Panc1 (cell line): ENCODE measurements around the gene HEPHL1. TPM values are rescaled to one million over a fixed set of nuclear protein-coding genes. Genes with fewer than 3 reads are reported as not detected.

Experiments
- ATAC-seq: fragments of 200-7000 bp; cut with Tn5 transposase; 2 replicates; pipeline ENCODE4 v1.9.1; 2020; ENCODE audit warnings: mild to moderate bottlenecking, moderate library complexity
- BruUV-seq: library from RNA; stranded (reverse); fragments of 400-500 nt; replicated peaks from 2 replicates; lab custom pipeline; 2021; lab: Mats Ljungman, UMichigan
- CTCF ChIA-PET: fragments of 300-600 bp; sonication (Branson Sonifier 250); formaldehyde crosslinking; loops from one replicate; lab custom pipeline; 2022; ENCODE audit warnings: antibody characterized with exemption; lab: Charles Lee
- POLR2A ChIA-PET: fragments of 300-600 bp; sonication (Branson Sonifier 250); formaldehyde crosslinking; loops from one replicate; lab custom pipeline; 2022; ENCODE audit warnings: antibody characterized with exemption; lab: Charles Lee
- DNase-seq: peaks from one replicate; pipeline ENCODE4 v3.0.0-alpha.2; 2010; ENCODE audit warnings: low read depth, low spot score
- H3K27ac ChIP-seq: 2 replicates; pipeline ENCODE4 v1.5.1; 2011; ENCODE audit warnings: mild to moderate bottlenecking, low read length, inconsistent platforms
- H3K27me3 ChIP-seq: fragments of 200-500 bp; sonication (Bioruptor generic); 2 replicates; pipeline ENCODE4 v1.6.0; 2014; ENCODE audit warnings: low read length, inconsistent platforms; ENCODE audit not compliant: control insufficient read depth, insufficient read depth
- H3K36me3 ChIP-seq: fragments of 200-500 bp; sonication (Bioruptor generic); 2 replicates; pipeline ENCODE4 v1.5.1; 2014; ENCODE audit warnings: inconsistent platforms, mild to moderate bottlenecking, low read length, moderate library complexity; ENCODE audit not compliant: control insufficient read depth, insufficient read depth
- H3K4me1 ChIP-seq: 2 replicates; pipeline ENCODE4 v1.5.1; 2011; ENCODE audit warnings: inconsistent platforms, mild to moderate bottlenecking, low read length, moderate library complexity; ENCODE audit not compliant: control insufficient read depth, insufficient read depth
- H3K4me3 ChIP-seq, 2 experiments: 2 replicates each; pipeline ENCODE4 v1.5.1; 2011 to 2012; ENCODE audit warnings: low read depth in 2 of 2, low read length in 2 of 2, mild to moderate bottlenecking in 2 of 2, inconsistent platforms in 1 of 2, moderate library complexity in 1 of 2
- H3K9me3 ChIP-seq: fragments of 200-500 bp; sonication (Bioruptor generic); 2 replicates; pipeline ENCODE4 v1.5.1; 2014; ENCODE audit warnings: low read depth, mild to moderate bottlenecking, inconsistent platforms, low read length, moderate library complexity; ENCODE audit not compliant: control insufficient read depth, insufficient read depth
- POLR2AphosphoS5 ChIP-seq: IDR thresholded peaks from 2 replicates; pipeline ENCODE4 v1.6.1; 2012; ENCODE audit warnings: mild to moderate bottlenecking, low read depth, low read length, moderate library complexity
- SIN3A ChIP-seq: IDR thresholded peaks from 2 replicates; pipeline ENCODE4 v1.6.1; 2012; ENCODE audit warnings: low read depth, mild to moderate bottlenecking, low read length, moderate library complexity, borderline replicate concordance; ENCODE audit not compliant: insufficient read depth
- TCF7L2 ChIP-seq: IDR thresholded peaks from 2 replicates; pipeline ENCODE4 v1.6.1; 2011; ENCODE audit warnings: mild to moderate bottlenecking, low read depth, low read length, inconsistent platforms
- in situ Hi-C: cut with HindIII; loops from 2 replicates; pipeline ENCODE4 v1.10.0; 2016; ENCODE audit warnings: low sequenced_read_pairs, low pct_unique_long_range_greater_than_20kb
- intact Hi-C: fragments of 100-400 bp; cut with micrococcal nuclease; formaldehyde crosslinking; loops from one replicate; pipeline ENCODE4 v1.10.0; 2022; ENCODE audit not compliant: unreplicated experiment
- total RNA-seq: library from RNA; stranded (reverse); gene quantifications from one replicate; pipeline ENCODE4 v1.2.1, GENCODE V29; 2021; ENCODE audit not compliant: unreplicated experiment
- TF ChIP-seq, protein P1 (sequence below): fragments of 450-650 bp; IDR thresholded peaks from 2 replicates; pipeline ENCODE4 v1.5.1; 2017; ENCODE audit warnings: mild to moderate bottlenecking
- TF ChIP-seq, protein P2 (sequence below), 2 experiments: IDR thresholded peaks; 2 replicates each; pipeline ENCODE4 v1.6.1; 2011 to 2012; ENCODE audit warnings: low read depth in 2 of 2, control low read depth in 1 of 2, low read length in 1 of 2, mild to moderate bottlenecking in 1 of 2, moderate library complexity in 1 of 2; ENCODE audit not compliant: insufficient read depth in 1 of 2

Gene HEPHL1
- total RNA-seq, 1 experiment from 2014 or later: not detected

DNA sequence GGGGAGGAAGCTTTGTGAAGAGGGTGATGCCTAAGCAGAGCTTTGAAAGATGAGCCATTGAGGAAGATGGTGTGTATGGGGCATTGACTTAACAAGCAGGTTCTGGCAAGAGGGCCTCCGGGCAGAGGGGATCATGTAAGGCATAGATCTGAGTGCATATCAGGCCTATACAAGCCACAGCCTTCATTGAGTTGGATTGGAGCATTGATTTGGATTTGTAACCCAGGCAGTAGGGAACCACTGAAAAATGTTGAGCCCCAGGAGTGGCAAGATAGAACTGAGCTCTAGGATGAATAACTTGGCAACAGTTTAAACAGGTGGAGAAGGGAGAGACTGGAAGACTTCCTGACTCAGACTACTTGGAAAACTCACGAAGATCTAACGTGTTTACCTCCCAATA, 128.9 kb downstream of the HEPHL1 start:
- no TSS peak for BruUV-seq
- TF ChIP-seq, protein P1, sequence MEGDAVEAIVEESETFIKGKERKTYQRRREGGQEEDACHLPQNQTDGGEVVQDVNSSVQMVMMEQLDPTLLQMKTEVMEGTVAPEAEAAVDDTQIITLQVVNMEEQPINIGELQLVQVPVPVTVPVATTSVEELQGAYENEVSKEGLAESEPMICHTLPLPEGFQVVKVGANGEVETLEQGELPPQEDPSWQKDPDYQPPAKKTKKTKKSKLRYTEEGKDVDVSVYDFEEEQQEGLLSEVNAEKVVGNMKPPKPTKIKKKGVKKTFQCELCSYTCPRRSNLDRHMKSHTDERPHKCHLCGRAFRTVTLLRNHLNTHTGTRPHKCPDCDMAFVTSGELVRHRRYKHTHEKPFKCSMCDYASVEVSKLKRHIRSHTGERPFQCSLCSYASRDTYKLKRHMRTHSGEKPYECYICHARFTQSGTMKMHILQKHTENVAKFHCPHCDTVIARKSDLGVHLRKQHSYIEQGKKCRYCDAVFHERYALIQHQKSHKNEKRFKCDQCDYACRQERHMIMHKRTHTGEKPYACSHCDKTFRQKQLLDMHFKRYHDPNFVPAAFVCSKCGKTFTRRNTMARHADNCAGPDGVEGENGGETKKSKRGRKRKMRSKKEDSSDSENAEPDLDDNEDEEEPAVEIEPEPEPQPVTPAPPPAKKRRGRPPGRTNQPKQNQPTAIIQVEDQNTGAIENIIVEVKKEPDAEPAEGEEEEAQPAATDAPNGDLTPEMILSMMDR: no peak
- no peak for TF ChIP-seq TCF7L2
- no peak for TF ChIP-seq SIN3A
- TF ChIP-seq POLR2AphosphoS5: no peak
- TF ChIP-seq, protein P2, sequence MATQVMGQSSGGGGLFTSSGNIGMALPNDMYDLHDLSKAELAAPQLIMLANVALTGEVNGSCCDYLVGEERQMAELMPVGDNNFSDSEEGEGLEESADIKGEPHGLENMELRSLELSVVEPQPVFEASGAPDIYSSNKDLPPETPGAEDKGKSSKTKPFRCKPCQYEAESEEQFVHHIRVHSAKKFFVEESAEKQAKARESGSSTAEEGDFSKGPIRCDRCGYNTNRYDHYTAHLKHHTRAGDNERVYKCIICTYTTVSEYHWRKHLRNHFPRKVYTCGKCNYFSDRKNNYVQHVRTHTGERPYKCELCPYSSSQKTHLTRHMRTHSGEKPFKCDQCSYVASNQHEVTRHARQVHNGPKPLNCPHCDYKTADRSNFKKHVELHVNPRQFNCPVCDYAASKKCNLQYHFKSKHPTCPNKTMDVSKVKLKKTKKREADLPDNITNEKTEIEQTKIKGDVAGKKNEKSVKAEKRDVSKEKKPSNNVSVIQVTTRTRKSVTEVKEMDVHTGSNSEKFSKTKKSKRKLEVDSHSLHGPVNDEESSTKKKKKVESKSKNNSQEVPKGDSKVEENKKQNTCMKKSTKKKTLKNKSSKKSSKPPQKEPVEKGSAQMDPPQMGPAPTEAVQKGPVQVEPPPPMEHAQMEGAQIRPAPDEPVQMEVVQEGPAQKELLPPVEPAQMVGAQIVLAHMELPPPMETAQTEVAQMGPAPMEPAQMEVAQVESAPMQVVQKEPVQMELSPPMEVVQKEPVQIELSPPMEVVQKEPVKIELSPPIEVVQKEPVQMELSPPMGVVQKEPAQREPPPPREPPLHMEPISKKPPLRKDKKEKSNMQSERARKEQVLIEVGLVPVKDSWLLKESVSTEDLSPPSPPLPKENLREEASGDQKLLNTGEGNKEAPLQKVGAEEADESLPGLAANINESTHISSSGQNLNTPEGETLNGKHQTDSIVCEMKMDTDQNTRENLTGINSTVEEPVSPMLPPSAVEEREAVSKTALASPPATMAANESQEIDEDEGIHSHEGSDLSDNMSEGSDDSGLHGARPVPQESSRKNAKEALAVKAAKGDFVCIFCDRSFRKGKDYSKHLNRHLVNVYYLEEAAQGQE (IDR thresholded peaks at IDR 0.05; ENCODE audit: insufficient read depth in 1 of 2, low read depth in 2 of 2, low read length in 1 of 2): no peak
- Histone ChIP-seq H3K27me3 (no peaks in the 10 kb centered on the region), H3K27ac (no peak overlapping the region), H3K4me1 (peaks cover 67% of the 10 kb centered on the region), H3K9me3 (no peaks in the 10 kb centered on the region), H3K4me3 (no peak overlapping the region), H3K36me3 (no peaks in the 10 kb centered on the region)
- DNase-seq: no peak
- no peak for ATAC-seq
- ChIA-PET POLR2A (no interaction called here), CTCF (no interaction called here)
- intact Hi-C loops (no loop called here), in situ Hi-C loops (no loop called here)

DNA sequence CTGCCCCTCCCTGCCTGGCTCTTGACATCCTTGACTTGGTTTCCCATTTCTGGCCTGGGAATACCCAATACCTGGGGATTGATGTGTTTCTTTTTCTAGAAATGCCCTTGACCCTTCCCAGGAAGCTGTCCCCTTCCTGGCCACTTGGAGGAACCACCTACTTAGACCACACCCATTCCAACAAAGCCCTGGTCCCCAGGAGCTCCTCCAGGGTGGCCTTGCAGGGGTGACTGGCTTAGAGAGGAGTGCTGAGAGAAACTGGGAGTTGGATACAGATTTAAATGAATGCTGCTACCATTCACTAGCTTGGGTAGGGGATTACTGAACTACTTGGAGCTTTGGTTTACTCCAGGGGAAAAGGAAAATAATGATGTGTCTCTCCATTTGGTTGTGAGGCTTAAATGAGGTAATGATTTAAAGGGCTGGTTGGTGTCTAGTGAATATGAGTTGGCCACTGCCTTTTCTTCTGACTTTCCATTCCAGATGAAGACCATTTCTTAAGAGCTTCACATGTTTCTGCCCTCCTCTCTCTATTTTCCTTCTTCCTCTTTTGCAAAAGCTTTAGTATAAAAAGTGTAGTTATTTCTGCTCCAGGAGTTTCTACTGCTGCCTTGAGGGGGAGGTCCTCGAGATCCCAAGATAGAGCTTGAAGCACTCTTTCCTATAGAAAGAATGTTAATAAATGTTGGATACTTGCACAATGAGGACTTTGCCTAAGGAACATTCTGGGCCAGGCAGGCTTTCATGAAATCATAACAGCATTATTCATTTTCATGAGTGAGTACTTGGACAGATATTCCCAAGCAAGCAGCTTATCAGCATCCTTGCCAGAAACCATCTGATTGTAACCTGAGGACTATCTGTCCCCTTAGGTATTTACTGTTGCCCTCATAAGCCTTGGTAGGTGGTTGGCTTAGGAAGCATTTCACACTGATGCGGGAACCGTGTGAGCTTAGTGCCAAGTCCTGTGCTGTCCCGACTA, 129.8 kb downstream of the HEPHL1 start:
- TF ChIP-seq SIN3A (no peak), POLR2AphosphoS5 (no peak), TCF7L2 (no peak)
- TF ChIP-seq, protein P2 (IDR thresholded peaks at IDR 0.05; ENCODE audit: insufficient read depth in 1 of 2, low read depth in 2 of 2, low read length in 1 of 2): no peak
- TF ChIP-seq, protein P1: no peak
- Histone ChIP-seq H3K27ac (no peak overlapping the region), H3K4me1 (peaks cover 67% of the 10 kb centered on the region), H3K4me3 (no peak overlapping the region), H3K27me3 (no peaks in the 10 kb centered on the region), H3K9me3 (no peaks in the 10 kb centered on the region), H3K36me3 (no peaks in the 10 kb centered on the region)
- intact Hi-C loops (no loop called here), in situ Hi-C loops (no loop called here)
- ATAC-seq (no peak), DNase-seq (no peak)
- no TSS peak for BruUV-seq
- ChIA-PET CTCF (no interaction called here), POLR2A (no interaction called here)
